ENCODE measurements around the gene CLTRN.
"Not testable (repeated sequence)": the region's sequence is repeated elsewhere in the genome, so short reads cannot be mapped to it uniquely, and the experiment has no call there.

Gene CLTRN, protein sequence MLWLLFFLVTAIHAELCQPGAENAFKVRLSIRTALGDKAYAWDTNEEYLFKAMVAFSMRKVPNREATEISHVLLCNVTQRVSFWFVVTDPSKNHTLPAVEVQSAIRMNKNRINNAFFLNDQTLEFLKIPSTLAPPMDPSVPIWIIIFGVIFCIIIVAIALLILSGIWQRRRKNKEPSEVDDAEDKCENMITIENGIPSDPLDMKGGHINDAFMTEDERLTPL

DNA sequence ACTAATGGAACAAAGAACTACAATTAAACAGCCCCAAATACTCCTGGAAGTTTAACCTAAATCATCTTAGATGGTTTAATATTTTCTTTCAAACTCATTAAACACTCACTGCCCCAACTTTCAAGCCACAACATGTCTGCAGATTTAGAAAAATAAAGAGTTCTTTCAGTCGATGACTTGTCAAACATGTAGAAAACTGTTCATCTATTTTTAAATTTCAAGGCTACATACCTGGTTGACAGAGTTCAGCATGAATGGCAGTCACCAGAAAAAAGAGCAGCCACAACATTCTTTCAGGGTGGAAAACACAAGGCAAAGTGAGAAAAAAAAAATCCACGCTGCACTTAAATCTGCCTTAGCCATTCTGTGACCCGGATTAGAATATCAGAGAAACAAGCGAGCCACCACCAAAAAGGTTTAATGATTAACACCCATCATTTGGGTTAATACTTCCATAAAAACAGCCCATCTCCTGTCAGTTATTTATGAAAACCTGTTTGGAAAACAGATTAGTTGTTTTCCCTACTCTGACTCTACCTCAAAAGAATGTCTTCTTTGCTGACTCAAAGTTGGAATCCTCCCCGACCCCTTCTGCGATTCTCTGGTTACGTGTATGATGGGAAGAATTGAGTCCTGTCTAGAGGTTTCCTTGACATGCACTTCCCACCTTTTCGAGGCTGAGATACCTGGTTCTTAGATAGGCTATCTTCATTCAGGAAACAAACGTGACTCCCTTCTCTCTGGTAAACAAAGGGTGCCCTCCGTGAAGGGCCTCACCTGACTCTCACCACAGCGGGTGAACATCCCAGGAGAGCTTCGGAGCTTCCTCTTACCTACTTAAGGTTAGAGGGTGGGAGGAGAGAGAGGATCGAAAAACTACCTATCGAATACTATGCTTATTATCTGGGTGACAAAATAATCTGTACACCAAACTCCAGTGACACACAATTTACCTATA is at the start of gene CLTRN:
Gene CLTRN (minus strand): TSS at position 319 of the 958 bp plus-strand sequence. CDS start 30 bp downstream, at position 289.
- no peaks in the 10 kb centered on the region for H3K36me3 ChIP-seq (ENCODE audit: control insufficient read depth, low read length)
- H3K79me2 ChIP-seq (ENCODE audit: control insufficient read depth, low read length): no peaks in the 10 kb centered on the region
- no peak within 1 kb of the TSS for H3K4me3 ChIP-seq (ENCODE audit: low read length)
- no peaks in the 10 kb centered on the region for H3K9me2 ChIP-seq (replicated peaks; ENCODE audit: control insufficient read depth, low read length)
- no peaks in the 10 kb centered on the region for H3F3A ChIP-seq (ENCODE audit: control insufficient read depth, insufficient read depth)
- no peak within 1 kb of the TSS for H3K4me2 ChIP-seq (ENCODE audit: low read length)
- TF ChIP-seq, protein P1, sequence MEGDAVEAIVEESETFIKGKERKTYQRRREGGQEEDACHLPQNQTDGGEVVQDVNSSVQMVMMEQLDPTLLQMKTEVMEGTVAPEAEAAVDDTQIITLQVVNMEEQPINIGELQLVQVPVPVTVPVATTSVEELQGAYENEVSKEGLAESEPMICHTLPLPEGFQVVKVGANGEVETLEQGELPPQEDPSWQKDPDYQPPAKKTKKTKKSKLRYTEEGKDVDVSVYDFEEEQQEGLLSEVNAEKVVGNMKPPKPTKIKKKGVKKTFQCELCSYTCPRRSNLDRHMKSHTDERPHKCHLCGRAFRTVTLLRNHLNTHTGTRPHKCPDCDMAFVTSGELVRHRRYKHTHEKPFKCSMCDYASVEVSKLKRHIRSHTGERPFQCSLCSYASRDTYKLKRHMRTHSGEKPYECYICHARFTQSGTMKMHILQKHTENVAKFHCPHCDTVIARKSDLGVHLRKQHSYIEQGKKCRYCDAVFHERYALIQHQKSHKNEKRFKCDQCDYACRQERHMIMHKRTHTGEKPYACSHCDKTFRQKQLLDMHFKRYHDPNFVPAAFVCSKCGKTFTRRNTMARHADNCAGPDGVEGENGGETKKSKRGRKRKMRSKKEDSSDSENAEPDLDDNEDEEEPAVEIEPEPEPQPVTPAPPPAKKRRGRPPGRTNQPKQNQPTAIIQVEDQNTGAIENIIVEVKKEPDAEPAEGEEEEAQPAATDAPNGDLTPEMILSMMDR (IDR thresholded peaks at IDR 0.05; ENCODE audit: low read depth, low read length, poor library complexity, severe bottlenecking): no peak
- no peak for TF ChIP-seq EZH2phosphoT487 (IDR thresholded peaks at IDR 0.05; ENCODE audit: borderline replicate concordance, low read length)
- no peak within 1 kb of the TSS for H3K27ac ChIP-seq (ENCODE audit: low read depth, low read length)
- H3K4me1 ChIP-seq (ENCODE audit: control insufficient read depth, low read length): no peaks in the 10 kb centered on the region
- H3K27me3 ChIP-seq (ENCODE audit: control insufficient read depth, low read length): no peaks in the 10 kb centered on the region
- no peaks in the 10 kb centered on the region for H4K20me1 ChIP-seq (ENCODE audit: control insufficient read depth, insufficient read depth, low read depth, low read length)
- no peaks in the 10 kb centered on the region for H3K9me3 ChIP-seq (ENCODE audit: control insufficient read depth, insufficient read depth, low read length)

DNA sequence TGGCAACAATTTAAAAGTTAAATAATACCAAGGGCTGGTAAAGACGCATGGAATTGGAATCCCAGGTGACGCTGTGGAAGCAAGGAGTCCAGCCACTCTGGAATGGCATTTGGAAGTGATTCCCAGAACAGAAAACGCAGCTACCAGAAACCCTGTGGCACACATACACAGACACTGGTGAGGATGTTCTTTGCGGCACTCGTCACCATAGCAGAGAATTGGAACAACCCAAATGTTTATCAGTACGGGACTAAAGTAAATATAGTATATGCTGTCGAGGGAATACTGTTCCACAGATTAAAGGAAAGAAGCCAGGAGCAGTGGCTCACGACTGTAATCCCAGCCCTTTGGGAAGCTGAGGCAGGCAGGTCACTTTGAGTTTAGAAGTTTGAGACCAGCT is 39.7 kb upstream of the CLTRN start:
- H3K9me3 ChIP-seq (ENCODE audit: control insufficient read depth, insufficient read depth, low read length); H3K9me2 ChIP-seq (replicated peaks; ENCODE audit: control insufficient read depth, low read length); H3K36me3 ChIP-seq (ENCODE audit: control insufficient read depth, low read length); H3K4me3 ChIP-seq (ENCODE audit: low read length); H3K79me2 ChIP-seq (ENCODE audit: control insufficient read depth, low read length); H3K27me3 ChIP-seq (ENCODE audit: control insufficient read depth, low read length); H3K27ac ChIP-seq (ENCODE audit: low read depth, low read length); H3K4me2 ChIP-seq (ENCODE audit: low read length); H4K20me1 ChIP-seq (ENCODE audit: control insufficient read depth, insufficient read depth, low read depth, low read length); H3K4me1 ChIP-seq (ENCODE audit: control insufficient read depth, low read length); H3F3A ChIP-seq (ENCODE audit: control insufficient read depth, insufficient read depth): not testable (repeated sequence)

DNA sequence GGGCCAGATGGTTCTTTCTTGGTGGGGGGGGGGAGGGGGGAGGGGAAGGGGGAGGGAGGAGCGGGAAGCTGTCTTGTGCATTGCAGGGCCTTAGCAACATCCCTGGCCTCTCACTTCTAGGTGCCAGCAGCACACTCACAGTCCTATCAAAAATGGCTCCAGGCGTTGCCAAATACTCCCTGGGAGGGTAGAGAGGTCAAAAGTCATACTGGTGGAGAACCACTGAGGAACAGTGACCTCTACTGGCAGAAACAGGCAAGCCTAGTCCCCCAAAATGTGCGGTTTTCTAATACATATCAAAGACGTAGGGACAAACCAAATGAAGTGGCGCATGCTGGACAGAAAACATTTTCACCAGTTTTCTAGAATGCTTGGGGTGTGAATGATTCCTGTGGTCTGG is 39.2 kb upstream of the CLTRN start:
- not testable (repeated sequence) for H3F3A ChIP-seq (ENCODE audit: control insufficient read depth, insufficient read depth); H3K4me2 ChIP-seq (ENCODE audit: low read length); H3K27me3 ChIP-seq (ENCODE audit: control insufficient read depth, low read length); H3K27ac ChIP-seq (ENCODE audit: low read depth, low read length); H4K20me1 ChIP-seq (ENCODE audit: control insufficient read depth, insufficient read depth, low read depth, low read length); H3K36me3 ChIP-seq (ENCODE audit: control insufficient read depth, low read length); H3K4me1 ChIP-seq (ENCODE audit: control insufficient read depth, low read length); H3K79me2 ChIP-seq (ENCODE audit: control insufficient read depth, low read length); H3K4me3 ChIP-seq (ENCODE audit: low read length); H3K9me3 ChIP-seq (ENCODE audit: control insufficient read depth, insufficient read depth, low read length); H3K9me2 ChIP-seq (replicated peaks; ENCODE audit: control insufficient read depth, low read length)

DNA sequence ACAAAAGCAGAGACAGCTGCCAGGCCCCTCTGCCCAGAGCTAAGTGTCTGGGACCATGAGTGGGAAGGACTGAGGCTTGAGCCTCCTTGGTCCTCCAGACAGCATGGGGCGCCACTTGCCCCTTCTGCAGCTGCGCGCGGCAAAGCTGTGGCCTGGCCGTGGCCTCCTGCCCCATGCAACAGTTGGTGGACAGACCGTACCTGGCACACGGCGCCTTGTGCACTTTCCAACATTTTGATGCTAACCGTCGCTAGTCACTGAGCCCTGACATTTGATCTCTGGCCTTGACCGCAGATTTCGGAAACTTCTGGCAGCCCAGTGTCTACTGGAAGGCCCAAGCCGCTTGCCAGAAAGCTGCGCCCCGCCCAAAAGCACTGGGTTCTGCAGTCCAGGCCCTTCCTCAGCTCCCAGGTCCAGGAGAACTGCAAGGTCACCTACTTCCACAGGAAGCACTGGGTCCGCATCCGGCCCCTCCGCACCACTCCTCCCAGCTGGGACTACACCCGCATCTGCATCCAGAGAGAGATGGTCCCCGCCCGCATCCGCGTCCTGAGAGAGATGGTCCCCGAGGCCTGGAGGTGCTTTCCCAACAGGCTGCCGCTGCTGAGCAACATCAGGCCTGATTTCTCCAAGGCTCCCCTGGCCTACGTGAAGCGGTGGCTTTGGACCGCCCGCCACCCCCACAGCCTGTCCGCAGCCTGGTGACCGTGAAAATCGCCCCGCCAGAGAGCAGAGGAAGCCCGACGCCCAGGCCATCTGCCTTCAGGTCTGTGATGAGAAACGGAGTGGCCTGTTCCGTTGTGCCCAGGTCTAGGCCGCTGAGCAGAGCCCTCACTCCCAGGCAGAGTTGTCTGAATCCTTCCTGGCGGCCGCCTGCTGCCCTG is 38.1 kb upstream of the CLTRN start:
- Histone ChIP-seq H3K4me1 (ENCODE audit: control insufficient read depth, low read length) (no peaks in the 10 kb centered on the region), H3F3A (ENCODE audit: control insufficient read depth, insufficient read depth) (no peaks in the 10 kb centered on the region), H3K27me3 (ENCODE audit: control insufficient read depth, low read length) (no peaks in the 10 kb centered on the region), H3K27ac (ENCODE audit: low read depth, low read length) (no peak overlapping the region), H3K9me2 (replicated peaks; ENCODE audit: control insufficient read depth, low read length) (no peaks in the 10 kb centered on the region), H3K9me3 (ENCODE audit: control insufficient read depth, insufficient read depth, low read length) (no peaks in the 10 kb centered on the region), H3K79me2 (ENCODE audit: control insufficient read depth, low read length) (no peaks in the 10 kb centered on the region), H3K4me2 (ENCODE audit: low read length) (no peak overlapping the region), H4K20me1 (ENCODE audit: control insufficient read depth, insufficient read depth, low read depth, low read length) (no peaks in the 10 kb centered on the region), H3K36me3 (ENCODE audit: control insufficient read depth, low read length) (no peaks in the 10 kb centered on the region), H3K4me3 (ENCODE audit: low read length) (no peak overlapping the region)
- TF ChIP-seq EZH2phosphoT487 (IDR thresholded peaks at IDR 0.05; ENCODE audit: borderline replicate concordance, low read length): no peak
- TF ChIP-seq, protein P1 (IDR thresholded peaks at IDR 0.05; ENCODE audit: low read depth, low read length, poor library complexity, severe bottlenecking): no peak
